Upper lobe of left lung (tissue), 4 donors: ENCODE measurements around the gene ZNRF1.

ENCODE experiments used
- EP300 ChIP-seq, 4 donors: sonication (generic); formaldehyde crosslinking; IDR thresholded peaks; one replicate each; pipeline ENCODE4 v1.5.1; 2017; ENCODE audit warnings: antibody characterized with exemption in 4 of 4, control low read depth in 2 of 4
- POLR2A ChIP-seq, 4 donors: fragments of 450-650 bp; IDR thresholded peaks; one replicate each; pipeline ENCODE4 v1.5.1; 2016 to 2017; ENCODE audit warnings: antibody characterized with exemption in 4 of 4, mild to moderate bottlenecking in 2 of 4
- POLR2AphosphoS5 ChIP-seq, 2 donors: sonication (generic); formaldehyde crosslinking; IDR thresholded peaks; one replicate each; pipeline ENCODE4 v1.5.1; 2017; ENCODE audit warnings: antibody characterized with exemption in 2 of 2
- TF ChIP-seq, protein P1 (sequence below), 6 experiments: fragments of 450-650 bp in 4 of 6; fragments of 200-600 bp in 2 of 6; sonication (generic) in 2 of 6; IDR thresholded peaks; one replicate each; pipeline ENCODE4 v1.5.1; 2016 to 2019; ENCODE audit warnings: antibody characterized with exemption in 6 of 6

DNA sequence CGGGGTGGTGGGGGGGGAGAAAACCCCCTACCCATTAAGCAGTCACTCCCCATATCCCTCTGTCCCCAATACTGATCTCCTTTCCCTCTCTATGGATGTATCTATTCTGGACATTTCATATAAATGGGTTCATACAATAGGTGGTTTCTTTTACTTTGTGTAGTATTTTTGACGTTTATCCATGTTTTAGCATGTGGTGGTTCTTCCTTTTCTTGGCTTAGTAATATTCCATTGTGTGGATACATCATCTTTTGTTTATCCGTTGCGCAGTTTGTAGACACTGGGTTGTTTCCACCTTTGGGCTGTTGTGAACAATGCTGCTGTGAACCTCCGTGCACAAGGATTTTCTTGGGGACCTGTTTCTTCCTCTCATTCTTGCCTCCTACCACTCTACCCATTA is 105.2 kb downstream of the ZNRF1 start:
- TF ChIP-seq, protein P1, sequence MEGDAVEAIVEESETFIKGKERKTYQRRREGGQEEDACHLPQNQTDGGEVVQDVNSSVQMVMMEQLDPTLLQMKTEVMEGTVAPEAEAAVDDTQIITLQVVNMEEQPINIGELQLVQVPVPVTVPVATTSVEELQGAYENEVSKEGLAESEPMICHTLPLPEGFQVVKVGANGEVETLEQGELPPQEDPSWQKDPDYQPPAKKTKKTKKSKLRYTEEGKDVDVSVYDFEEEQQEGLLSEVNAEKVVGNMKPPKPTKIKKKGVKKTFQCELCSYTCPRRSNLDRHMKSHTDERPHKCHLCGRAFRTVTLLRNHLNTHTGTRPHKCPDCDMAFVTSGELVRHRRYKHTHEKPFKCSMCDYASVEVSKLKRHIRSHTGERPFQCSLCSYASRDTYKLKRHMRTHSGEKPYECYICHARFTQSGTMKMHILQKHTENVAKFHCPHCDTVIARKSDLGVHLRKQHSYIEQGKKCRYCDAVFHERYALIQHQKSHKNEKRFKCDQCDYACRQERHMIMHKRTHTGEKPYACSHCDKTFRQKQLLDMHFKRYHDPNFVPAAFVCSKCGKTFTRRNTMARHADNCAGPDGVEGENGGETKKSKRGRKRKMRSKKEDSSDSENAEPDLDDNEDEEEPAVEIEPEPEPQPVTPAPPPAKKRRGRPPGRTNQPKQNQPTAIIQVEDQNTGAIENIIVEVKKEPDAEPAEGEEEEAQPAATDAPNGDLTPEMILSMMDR (IDR thresholded peaks at IDR 0.05) = no peak
- TF ChIP-seq POLR2AphosphoS5 (IDR thresholded peaks at IDR 0.05) (no peak), EP300 (IDR thresholded peaks at IDR 0.05) (no peak), POLR2A (IDR thresholded peaks at IDR 0.05) (no peak)
